ENCODE results near the gene GDF3.
A peak's percentile ranks its signal among the peaks of the same experiment; 100 is the strongest.

The GDF3 gene

DNA sequence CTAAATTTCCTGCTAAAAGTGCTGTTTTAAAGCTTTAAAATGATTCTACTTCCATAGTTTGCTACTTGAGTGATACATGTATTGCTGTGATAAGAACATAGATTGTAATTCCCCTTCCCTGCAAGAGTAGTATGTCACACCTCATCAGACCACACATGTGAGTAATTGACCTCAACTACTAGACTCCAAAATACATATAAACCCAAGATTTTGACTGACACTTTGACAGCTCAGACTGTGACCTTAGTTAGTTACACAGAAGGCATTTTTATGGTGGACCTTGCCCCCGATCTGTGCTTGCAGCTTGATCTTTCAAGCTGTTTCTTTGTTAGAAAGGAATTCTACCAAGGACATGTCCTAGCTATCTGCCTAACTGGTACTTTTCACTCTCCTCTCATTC is 48.5 kb downstream of the GDF3 start:
- Histone ChIP-seq H3K27me3 (ENCODE audit: low read length) (no peaks in the 10 kb centered on the region), H4K20me1 (ENCODE audit: low read depth, low read length) (no peaks in the 10 kb centered on the region), H3K79me2 (ENCODE audit: insufficient read depth, low read length) (no peaks in the 10 kb centered on the region), H3K36me3 (ENCODE audit: low read length) (no peaks in the 10 kb centered on the region), H3K4me2 (ENCODE audit: low read depth, low read length, poor library complexity, severe bottlenecking) (no peak overlapping the region), H3K9me2 (replicated peaks; ENCODE audit: insufficient read depth, low read length) (no peaks in the 10 kb centered on the region), H3K4me3 (ENCODE audit: insufficient read depth, low read length, poor library complexity, severe bottlenecking) (no peak overlapping the region), H2AFZ (ENCODE audit: low read depth, low read length, severe bottlenecking) (no peak overlapping the region), H3F3A (ENCODE audit: insufficient read depth) (no peaks in the 10 kb centered on the region; the same call in 1 of the 2 replicates), H3K9me3 (ENCODE audit: insufficient read depth, low read length) (no peaks in the 10 kb centered on the region), H3K9ac (ENCODE audit: low read length) (no peak overlapping the region), H3K27ac (ENCODE audit: low read depth, low read length) (no peak overlapping the region)
- TF ChIP-seq, protein P1, sequence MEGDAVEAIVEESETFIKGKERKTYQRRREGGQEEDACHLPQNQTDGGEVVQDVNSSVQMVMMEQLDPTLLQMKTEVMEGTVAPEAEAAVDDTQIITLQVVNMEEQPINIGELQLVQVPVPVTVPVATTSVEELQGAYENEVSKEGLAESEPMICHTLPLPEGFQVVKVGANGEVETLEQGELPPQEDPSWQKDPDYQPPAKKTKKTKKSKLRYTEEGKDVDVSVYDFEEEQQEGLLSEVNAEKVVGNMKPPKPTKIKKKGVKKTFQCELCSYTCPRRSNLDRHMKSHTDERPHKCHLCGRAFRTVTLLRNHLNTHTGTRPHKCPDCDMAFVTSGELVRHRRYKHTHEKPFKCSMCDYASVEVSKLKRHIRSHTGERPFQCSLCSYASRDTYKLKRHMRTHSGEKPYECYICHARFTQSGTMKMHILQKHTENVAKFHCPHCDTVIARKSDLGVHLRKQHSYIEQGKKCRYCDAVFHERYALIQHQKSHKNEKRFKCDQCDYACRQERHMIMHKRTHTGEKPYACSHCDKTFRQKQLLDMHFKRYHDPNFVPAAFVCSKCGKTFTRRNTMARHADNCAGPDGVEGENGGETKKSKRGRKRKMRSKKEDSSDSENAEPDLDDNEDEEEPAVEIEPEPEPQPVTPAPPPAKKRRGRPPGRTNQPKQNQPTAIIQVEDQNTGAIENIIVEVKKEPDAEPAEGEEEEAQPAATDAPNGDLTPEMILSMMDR (IDR thresholded peaks at IDR 0.05; ENCODE audit: insufficient read depth, low read length, poor library complexity, severe bottlenecking), result no peak
- no peak for TF ChIP-seq EZH2phosphoT487 (conservative IDR thresholded peaks at IDR 0.05; ENCODE audit: low read length)

DNA sequence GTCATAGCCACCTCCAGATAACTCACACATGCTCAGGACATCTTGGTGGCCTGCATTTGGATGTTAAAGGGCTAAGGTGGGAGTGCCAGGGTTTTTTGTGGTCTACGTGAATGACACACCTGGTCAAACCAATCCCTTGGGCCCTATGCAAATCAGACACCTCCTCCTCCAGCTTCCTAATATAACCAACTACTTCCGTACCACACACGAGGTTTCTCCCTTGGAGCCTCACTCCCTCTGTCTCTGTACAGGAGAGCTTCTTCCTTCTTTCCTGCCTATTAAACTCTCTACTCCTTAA is 49.4 kb downstream of the GDF3 start:
- Histone ChIP-seq H3F3A (ENCODE audit: insufficient read depth) (no peaks in the 10 kb centered on the region; the same call in 1 of the 2 replicates), H3K79me2 (ENCODE audit: insufficient read depth, low read length) (no peaks in the 10 kb centered on the region), H3K9ac (ENCODE audit: low read length) (no peak overlapping the region), H3K36me3 (ENCODE audit: low read length) (no peaks in the 10 kb centered on the region), H3K27me3 (ENCODE audit: low read length) (no peaks in the 10 kb centered on the region), H3K9me3 (ENCODE audit: insufficient read depth, low read length) (no peaks in the 10 kb centered on the region), H3K4me3 (ENCODE audit: insufficient read depth, low read length, poor library complexity, severe bottlenecking) (no peak overlapping the region), H3K27ac (ENCODE audit: low read depth, low read length) (no peak overlapping the region), H3K9me2 (replicated peaks; ENCODE audit: insufficient read depth, low read length) (no peaks in the 10 kb centered on the region), H2AFZ (ENCODE audit: low read depth, low read length, severe bottlenecking) (no peak overlapping the region), H3K4me2 (ENCODE audit: low read depth, low read length, poor library complexity, severe bottlenecking) (no peak overlapping the region), H4K20me1 (ENCODE audit: low read depth, low read length) (no peaks in the 10 kb centered on the region)
- TF ChIP-seq, protein P1 (IDR thresholded peaks at IDR 0.05; ENCODE audit: insufficient read depth, low read length, poor library complexity, severe bottlenecking), result no peak
- TF ChIP-seq EZH2phosphoT487 (conservative IDR thresholded peaks at IDR 0.05; ENCODE audit: low read length), result no peak

DNA sequence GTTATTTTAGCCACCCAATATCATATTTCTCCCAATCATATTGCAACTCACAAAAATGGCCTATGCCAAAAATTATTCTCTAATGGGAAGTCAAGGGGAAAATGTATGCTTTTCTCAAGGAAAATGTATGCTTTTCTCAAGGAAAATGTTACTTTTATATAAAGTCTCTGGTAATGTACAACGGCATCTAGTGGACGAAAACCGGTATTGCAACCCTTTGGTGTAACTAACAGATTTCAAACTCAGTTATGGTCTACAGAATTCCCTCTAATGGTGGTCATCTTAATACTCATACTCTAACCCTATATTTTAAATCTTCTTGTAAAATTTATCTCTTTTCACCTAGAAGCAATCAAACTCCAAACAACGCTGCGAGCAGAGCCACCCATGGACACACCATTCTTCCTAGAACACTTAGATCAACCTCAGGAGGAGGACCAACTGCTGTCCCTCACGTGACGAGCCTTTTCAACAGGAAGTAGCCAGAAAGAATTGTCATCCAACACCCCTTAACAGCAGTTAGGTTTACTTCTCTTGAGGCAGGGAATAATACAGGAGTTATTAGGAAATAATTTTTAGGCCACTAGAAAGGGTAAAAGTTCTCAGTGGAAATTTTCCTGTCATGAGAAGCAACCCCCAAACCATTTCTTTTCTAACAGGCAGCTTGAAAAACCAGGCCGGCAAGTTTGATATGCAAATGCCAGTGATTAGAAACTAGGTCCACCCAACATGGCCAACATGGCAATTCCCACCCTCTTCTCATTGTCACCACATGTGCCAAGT is 50.0 kb downstream of the GDF3 start:
- H3K27ac ChIP-seq (ENCODE audit: low read depth, low read length), result no peak overlapping the region
- H3K4me2 ChIP-seq (ENCODE audit: low read depth, low read length, poor library complexity, severe bottlenecking), result no peak overlapping the region
- no peaks in the 10 kb centered on the region for H3K36me3 ChIP-seq (ENCODE audit: low read length)
- no peaks in the 10 kb centered on the region; the same call in 1 of the 2 replicates for H3F3A ChIP-seq (ENCODE audit: insufficient read depth)
- no peak overlapping the region for H2AFZ ChIP-seq (ENCODE audit: low read depth, low read length, severe bottlenecking)
- no peak for TF ChIP-seq EZH2phosphoT487 (conservative IDR thresholded peaks at IDR 0.05; ENCODE audit: low read length)
- TF ChIP-seq, protein P1 (IDR thresholded peaks at IDR 0.05; ENCODE audit: insufficient read depth, low read length, poor library complexity, severe bottlenecking), result peak; percentile 75
- no peaks in the 10 kb centered on the region for H3K27me3 ChIP-seq (ENCODE audit: low read length)
- no peaks in the 10 kb centered on the region for H3K79me2 ChIP-seq (ENCODE audit: insufficient read depth, low read length)
- no peaks in the 10 kb centered on the region for H4K20me1 ChIP-seq (ENCODE audit: low read depth, low read length)
- H3K9ac ChIP-seq (ENCODE audit: low read length), result no peak overlapping the region
- H3K4me3 ChIP-seq (ENCODE audit: insufficient read depth, low read length, poor library complexity, severe bottlenecking), result no peak overlapping the region
- H3K9me3 ChIP-seq (ENCODE audit: insufficient read depth, low read length), result no peaks in the 10 kb centered on the region
- no peaks in the 10 kb centered on the region for H3K9me2 ChIP-seq (replicated peaks; ENCODE audit: insufficient read depth, low read length)
